HG02571 (cell line): ENCODE data around the gene CDHR1.

Experiments
- ATAC-seq: cut with Tn5 transposase; IDR thresholded peaks from one replicate; pipeline ENCODE4 v1.9.1; 2021; ENCODE audit warnings: mild to moderate bottlenecking, moderate library complexity; ENCODE audit not compliant: unreplicated experiment

Gene CDHR1

GRCh38 chr10:84225427-84226173 lies 31.3 kb downstream of the CDHR1 start, which contains the start of gene LRIT2:
Gene LRIT2, minus strand, starts transcription at chr10:84225544. Its CDS starts 24 bp downstream, at chr10:84225520.
- ATAC-seq: no peak

DNA sequence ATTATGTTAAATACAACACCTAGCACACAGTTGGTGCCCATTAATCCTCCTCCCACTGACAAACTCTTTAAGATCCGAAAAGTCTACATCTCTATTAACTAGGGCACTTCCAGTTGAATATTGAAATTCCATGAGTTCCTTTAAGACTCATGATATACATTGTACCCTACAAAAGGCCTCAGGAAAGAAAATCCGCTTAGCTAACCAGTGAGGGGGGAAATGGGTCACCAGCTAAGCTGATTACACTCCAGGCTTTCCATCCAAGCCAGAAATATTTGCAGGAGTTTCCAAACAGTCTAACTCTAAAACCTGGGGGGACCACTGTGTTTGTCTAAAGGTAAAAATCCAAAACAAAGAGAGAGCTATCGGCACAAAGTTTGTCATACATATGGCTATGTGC lies 32.3 kb downstream of the CDHR1 start:
- ATAC-seq: no peak

GRCh38 chr10:84227810-84228209 lies 33.5 kb downstream of the CDHR1 start:
- ATAC-seq: no peak

- no peak for ATAC-seq
Measured at GRCh38 chr10:84230359-84230758, 36.0 kb downstream of the CDHR1 start.

- ATAC-seq: no peak
Measured at GRCh38 chr10:84232376-84232775, 38.0 kb downstream of the CDHR1 start.

DNA sequence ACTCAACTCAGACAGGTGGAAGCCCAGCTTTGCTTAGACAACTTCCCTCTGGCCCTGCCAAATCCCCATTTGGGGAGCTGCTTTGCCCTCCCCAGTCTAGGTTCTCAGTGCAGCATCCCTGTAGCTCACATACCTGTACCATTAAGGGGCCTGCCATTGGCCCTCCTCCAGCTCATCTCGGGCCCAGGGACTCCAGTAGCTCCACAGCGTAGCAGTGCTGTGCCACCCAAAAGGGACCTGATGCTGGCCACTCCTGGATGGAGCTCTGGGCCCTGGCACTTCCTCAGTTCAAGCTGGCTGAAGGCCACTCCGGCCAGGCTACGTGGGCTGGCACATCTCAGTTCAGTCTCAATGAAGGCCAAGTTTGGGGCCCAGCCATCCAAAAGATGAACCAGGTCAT lies 39.6 kb downstream of the CDHR1 start:
- no peak for ATAC-seq

DNA sequence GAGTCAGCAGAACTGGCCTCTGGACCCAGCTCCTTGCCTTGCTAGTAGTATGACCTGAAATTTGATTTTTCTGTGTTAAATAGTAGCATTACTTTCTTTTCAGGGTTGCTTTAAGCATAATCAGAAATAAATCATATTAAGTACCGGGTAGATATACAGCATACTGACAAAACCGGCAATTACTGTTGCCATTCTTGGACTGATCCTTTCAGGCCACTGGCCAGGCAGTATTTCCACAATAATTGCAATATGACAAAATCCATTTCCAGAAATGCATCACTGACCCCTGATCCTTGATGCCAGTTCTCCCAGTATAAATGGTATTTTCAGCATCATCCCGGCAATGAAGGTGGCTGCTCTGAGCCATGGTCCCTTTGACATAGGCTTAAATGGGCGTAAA lies 40.1 kb downstream of the CDHR1 start:
- ATAC-seq: no peak

GRCh38 chr10:84235096-84235495 lies 40.8 kb downstream of the CDHR1 start:
- no peak for ATAC-seq

GRCh38 chr10:84236807-84237198 lies 42.5 kb downstream of the CDHR1 start:
- ATAC-seq: no peak

DNA sequence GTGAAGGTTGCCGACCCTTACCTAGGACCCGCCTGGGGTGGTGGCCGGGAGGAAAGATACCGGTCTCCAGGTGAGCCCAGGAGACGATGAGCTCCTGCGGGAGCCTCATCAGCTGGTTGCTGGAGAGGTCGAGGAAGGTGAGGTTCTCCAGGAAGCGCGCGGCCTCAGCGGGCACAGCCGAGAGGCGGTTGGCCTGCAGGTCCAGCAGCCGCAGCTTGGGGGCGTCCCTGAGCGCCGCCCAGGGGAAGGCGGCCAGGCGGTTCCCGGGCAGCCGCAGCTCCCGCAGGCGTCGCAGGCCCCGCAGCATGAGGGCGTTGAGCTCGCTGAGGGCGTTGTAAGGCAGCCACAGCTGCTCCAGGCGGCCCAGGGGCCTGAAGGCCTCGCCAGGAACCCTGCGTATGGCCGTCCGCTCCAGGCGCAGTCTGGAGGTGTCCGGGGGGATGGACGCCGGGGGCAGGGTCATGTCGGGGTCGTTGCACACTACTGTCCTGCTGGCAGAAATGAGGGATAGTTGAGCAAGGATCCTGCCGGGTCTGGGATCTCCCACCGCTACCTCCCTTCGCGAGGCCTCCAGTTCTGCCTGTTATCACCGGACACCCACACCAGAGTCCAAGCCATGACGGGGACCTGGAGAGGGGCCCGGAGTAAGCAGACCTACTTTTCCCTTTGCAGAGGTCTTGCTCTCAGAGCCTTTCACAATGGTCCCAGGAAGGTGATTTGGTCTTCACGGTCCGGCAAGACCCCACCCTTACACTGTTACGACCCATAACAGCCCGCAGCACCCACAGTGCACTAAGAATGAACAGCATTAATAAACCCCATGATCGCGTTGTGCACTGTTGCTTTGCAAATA lies 43.1 kb downstream of the CDHR1 start:
- ATAC-seq: no peak

GRCh38 chr10:84238909-84239308 lies 44.6 kb downstream of the CDHR1 start:
- no peak for ATAC-seq

DNA sequence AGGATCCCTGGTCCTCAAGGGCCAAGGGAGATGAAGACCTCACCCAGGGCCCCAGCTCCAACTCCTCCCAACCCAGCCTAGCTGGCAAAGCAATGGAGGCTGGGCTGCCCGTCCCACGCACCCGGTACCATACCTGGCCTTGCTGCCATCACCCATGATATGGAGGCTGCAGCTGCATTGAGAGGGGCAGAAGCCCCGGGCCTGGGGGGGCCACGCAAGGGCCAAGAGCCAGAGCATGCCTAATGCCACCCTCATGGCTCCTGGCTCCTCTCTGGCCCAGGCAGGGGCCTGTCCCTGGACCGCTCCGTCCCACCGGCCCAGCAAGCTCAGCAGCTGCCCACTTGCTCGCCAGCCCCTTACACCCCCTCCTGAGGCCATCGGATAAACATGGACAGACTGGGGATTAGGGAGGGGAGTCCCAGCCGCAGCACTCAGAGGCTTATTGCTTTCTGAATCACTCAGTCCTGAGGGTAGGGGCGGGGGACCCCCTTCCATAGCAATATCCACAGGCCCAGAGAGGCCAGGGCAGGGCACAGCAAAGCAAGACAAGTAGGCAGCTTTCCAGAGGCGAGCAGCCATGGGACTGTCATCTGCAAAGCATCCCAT lies 47.0 kb downstream of the CDHR1 start, which contains the start of gene LRIT1:
Gene LRIT1 (minus strand): TSS at position 362 of the 606 bp plus-strand sequence. CDS start 107 bp downstream, at position 255.
- ATAC-seq: no peak

DNA sequence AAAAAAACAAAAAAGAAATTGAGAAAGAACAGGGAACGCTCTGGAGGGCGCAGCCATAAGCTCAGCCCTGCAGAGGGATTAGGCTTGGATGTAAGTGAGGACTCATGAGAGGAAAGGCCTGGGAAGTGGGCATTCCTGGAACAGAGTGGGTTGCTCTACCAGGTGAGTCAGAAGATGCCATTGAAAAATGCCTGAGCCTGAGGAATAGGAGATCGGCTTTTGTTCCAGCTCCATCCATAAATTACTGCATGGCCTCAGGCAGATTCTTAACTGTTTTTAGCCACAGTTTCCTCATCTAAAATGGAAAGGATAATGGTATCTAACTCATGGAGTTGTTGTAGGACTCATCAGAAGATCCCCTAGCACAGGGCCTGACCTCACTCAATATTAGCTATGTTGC lies 49.4 kb downstream of the CDHR1 start:
- no peak for ATAC-seq

GRCh38 chr10:84244651-84245270 lies 50.4 kb downstream of the CDHR1 start, which contains the start of gene RGR:
Gene RGR, plus strand, starts transcription at chr10:84245053. Its CDS starts 38 bp downstream, at chr10:84245091.
- ATAC-seq: no peak

DNA sequence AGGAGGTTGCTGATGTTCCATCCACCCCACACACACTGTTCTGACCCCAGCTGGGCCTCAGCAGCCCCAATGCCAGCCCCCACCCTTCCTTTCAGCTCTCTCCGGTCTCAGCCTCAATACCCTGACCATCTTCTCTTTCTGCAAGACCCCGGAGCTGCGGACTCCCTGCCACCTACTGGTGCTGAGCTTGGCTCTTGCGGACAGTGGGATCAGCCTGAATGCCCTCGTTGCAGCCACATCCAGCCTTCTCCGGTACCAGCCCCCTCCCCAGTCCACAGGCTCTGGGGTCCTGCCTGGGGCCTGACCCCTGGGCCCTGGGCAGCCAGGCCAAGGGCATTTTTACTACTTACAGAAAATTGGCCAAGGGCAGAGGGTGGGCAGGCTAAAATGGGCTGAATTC lies 53.2 kb downstream of the CDHR1 start:
- ATAC-seq: no peak

DNA sequence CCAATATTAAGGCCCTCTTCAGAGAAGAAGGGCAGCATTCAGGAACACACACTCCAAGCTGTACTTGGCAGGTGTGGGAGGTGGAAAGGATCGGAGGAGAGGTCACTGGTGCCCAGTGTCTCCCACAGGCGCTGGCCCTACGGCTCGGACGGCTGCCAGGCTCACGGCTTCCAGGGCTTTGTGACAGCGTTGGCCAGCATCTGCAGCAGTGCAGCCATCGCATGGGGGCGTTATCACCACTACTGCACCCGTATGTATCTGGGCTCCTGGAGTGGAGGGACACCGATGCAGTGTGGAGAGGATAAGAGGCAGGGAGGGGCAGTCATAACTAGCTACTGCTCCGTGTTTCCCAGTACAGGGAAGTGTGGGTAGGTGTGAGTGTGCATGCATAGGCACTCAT lies 54.5 kb downstream of the CDHR1 start:
- no peak for ATAC-seq

DNA sequence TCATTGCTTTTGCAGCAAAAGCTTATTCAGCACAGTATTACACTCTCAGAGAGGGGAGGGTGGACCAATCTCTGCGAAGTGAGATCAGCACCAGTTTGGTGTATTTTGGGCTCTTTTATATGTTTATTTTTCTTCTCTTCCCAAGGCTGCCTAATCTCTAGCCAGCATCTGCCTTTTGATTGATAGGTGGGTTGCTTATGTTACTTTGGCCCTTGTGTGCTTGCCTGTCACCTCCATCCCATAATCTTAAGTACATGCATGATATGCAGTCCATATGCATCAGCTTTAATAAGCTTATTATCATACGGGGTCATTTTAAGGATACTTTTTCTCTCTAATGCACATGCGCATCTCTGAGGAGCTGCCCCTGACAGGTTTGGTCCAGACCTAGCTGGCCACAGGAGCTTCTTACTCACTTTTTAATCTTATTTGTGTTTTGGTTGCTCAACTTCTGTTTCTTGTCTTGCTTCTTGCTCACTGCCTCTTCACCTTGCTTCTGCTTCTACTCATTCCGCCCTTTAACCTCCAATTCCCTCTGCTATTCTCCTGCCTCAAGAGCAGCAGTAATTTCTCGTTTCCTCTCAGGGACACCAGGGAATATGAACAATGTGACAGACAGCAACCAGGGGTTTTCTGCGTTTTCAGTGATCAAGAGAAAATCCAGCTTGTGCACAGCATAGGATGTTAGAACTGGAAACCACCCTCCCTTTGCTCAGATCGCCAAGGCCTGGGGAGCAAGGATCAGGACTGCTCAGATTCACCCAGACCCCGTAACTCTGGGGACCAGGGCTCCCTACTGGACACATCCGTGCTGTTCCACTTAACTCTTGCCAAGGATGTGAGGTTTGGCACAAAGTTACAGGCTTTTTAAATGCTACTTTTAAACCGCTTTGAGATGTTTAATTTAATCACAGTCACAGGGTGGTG lies 60.5 kb downstream of the CDHR1 start:
- no peak for ATAC-seq

- no peak for ATAC-seq
Measured at GRCh38 chr10:84256510-84257342, 62.4 kb downstream of the CDHR1 start.
